GM12874 (cell line): ENCODE data around the gene PDE4B.

Experiments
- CTCF ChIP-seq: IDR thresholded peaks from 2 replicates; pipeline ENCODE4 v1.5.1; 2011; ENCODE audit warnings: low read depth, mild to moderate bottlenecking, control low read depth, low read length, moderate library complexity; ENCODE audit not compliant: insufficient read depth

PDE4B gene

GRCh38 chr1:66416295-66416694, 623.6 kb downstream of the PDE4B start:
- TF ChIP-seq CTCF: no peak

- no peak for TF ChIP-seq CTCF
These were observed 625.3 kb downstream of the PDE4B start for GRCh38 chr1:66418021-66418420.

- TF ChIP-seq CTCF: no peak
These were observed 630.1 kb downstream of the PDE4B start for GRCh38 chr1:66422804-66423203.
